ENCODE data around the gene ANKRD36C.
"Not testable (repeated sequence)": the region's sequence is repeated elsewhere in the genome, so short reads cannot be mapped to it uniquely, and the experiment has no call there.

- not testable (repeated sequence) for TF ChIP-seq CTCF, EZH2, EZH2phosphoT487 (IDR thresholded peaks at IDR 0.05)
These were observed 203.0 kb downstream of the ANKRD36C start for GRCh38 chr2:95788642-95789041.
